Neutrophil (primary cell): ENCODE data around the gene ULK3.
A peak's percentile ranks its signal among the peaks of the same experiment; 100 is the strongest.

ENCODE experiments used
- H3K27ac ChIP-seq: fragments of 200-600 bp; sonication (generic); 2 replicates; pipeline ENCODE4 v1.5.1; 2016; ENCODE audit warnings: mild to moderate bottlenecking, moderate library complexity
- H3K27me3 ChIP-seq: fragments of 200-600 bp; sonication (generic); 2 replicates; pipeline ENCODE4 v1.6.0; 2016; ENCODE audit warnings: mild to moderate bottlenecking
- H3K36me3 ChIP-seq: fragments of 200-600 bp; sonication (generic); 2 replicates; pipeline ENCODE4 v1.5.1; 2017
- H3K4me1 ChIP-seq, 2 experiments: fragments of 200-600 bp in 1 of 2; sonication (generic) in 1 of 2; 1 replicate in 1 of 2; 2 replicates in 1 of 2; pipeline versions ENCODE4 v1.5.1 to v1.6.1; 2013 to 2016; ENCODE audit warnings: low read depth in 1 of 2, low read length in 1 of 2, mild to moderate bottlenecking in 1 of 2, moderate library complexity in 1 of 2; ENCODE audit not compliant: control insufficient read depth in 1 of 2, insufficient read depth in 1 of 2
- H3K4me3 ChIP-seq, 2 experiments: fragments of 200-600 bp in 1 of 2; sonication (generic) in 1 of 2; 1 replicate in 1 of 2; 2 replicates in 1 of 2; pipeline ENCODE4 v1.5.1; 2013 to 2016; ENCODE audit warnings: low read depth in 1 of 2, low read length in 1 of 2, mild to moderate bottlenecking in 1 of 2, moderate library complexity in 1 of 2
- H3K9me3 ChIP-seq: fragments of 200-600 bp; sonication (generic); 2 replicates; pipeline ENCODE4 v1.5.1; 2016
- CTCF ChIP-seq: fragments of 200-600 bp; sonication (generic); IDR thresholded peaks from 2 replicates; pipeline ENCODE4 v1.5.1; 2016; ENCODE audit warnings: antibody characterized with exemption

Gene ULK3

GRCh38 chr15:74794970-74795349, 48.0 kb downstream of the ULK3 start:
- no peak for TF ChIP-seq CTCF
- peaks cover 62 to 76% of the 10 kb centered on the region in 2 experiments for H3K4me1 ChIP-seq

GRCh38 chr15:74794248-74794969, 48.5 kb downstream of the ULK3 start:
- Histone ChIP-seq H3K9me3 (no peaks in the 10 kb centered on the region), H3K4me3 (no peak overlapping the region), H3K36me3 (peaks cover 24% of the 10 kb centered on the region), H3K4me1 (peaks cover 62 to 76% of the 10 kb centered on the region in 2 experiments), H3K27ac (peak overlapping the region; percentile 57), H3K27me3 (no peaks in the 10 kb centered on the region)
- TF ChIP-seq CTCF, result no peak

More at GRCh38 chr15:74794970-74795349, 48.0 kb downstream of the ULK3 start:
- Histone ChIP-seq H3K27me3 (no peaks in the 10 kb centered on the region), H3K27ac (peak overlapping the region; percentile 57), H3K36me3 (peaks cover 30% of the 10 kb centered on the region), H3K9me3 (no peaks in the 10 kb centered on the region), H3K4me3 (no peak overlapping the region)

- H3K27me3 ChIP-seq, result no peaks in the 10 kb centered on the region
- H3K36me3 ChIP-seq, result peaks cover 14% of the 10 kb centered on the region
- H3K27ac ChIP-seq, result peak overlapping the region; percentile 100
- no peaks in the 10 kb centered on the region for H3K9me3 ChIP-seq
- H3K4me3 ChIP-seq, result no peak overlapping the region
- no peak for TF ChIP-seq CTCF
- peaks cover 62 to 76% of the 10 kb centered on the region in 2 experiments for H3K4me1 ChIP-seq
Observed at GRCh38 chr15:74793135-74794028, 49.6 kb downstream of the ULK3 start.

- Histone ChIP-seq H3K36me3 (peaks cover 5% of the 10 kb centered on the region), H3K27ac (peak overlapping the region; percentile 100), H3K4me3 (no peak overlapping the region), H3K4me1 (peaks cover 64 to 77% of the 10 kb centered on the region in 2 experiments), H3K9me3 (no peaks in the 10 kb centered on the region), H3K27me3 (no peaks in the 10 kb centered on the region)
- no peak for TF ChIP-seq CTCF
Observed at GRCh38 chr15:74792227-74793016, 50.5 kb downstream of the ULK3 start.

GRCh38 chr15:74791667-74792066, 51.3 kb downstream of the ULK3 start:
- Histone ChIP-seq H3K27me3 (no peaks in the 10 kb centered on the region), H3K9me3 (no peaks in the 10 kb centered on the region), H3K27ac (peak overlapping the region; percentile 100), H3K4me3 (peak overlapping the region in 1 of 2 experiments; percentile 95), H3K36me3 (peaks cover 5% of the 10 kb centered on the region), H3K4me1 (peaks cover 72 to 85% of the 10 kb centered on the region in 2 experiments)
- no peak for TF ChIP-seq CTCF
